Lower leg skin (tissue), 3 donors: ENCODE measurements around the gene CSH2.
"Not testable (repeated sequence)": the region's sequence is repeated elsewhere in the genome, so short reads cannot be mapped to it uniquely, and the experiment has no call there.

Experiments used
- CTCF ChIP-seq, 3 donors: fragments of 450-650 bp; IDR thresholded peaks; one replicate each; pipeline ENCODE4 v1.5.1; 2016; ENCODE audit warnings: antibody characterized with exemption in 3 of 3, mild to moderate bottlenecking in 3 of 3, moderate library complexity in 2 of 3
- POLR2A ChIP-seq, 2 donors: fragments of 450-650 bp; IDR thresholded peaks; one replicate each; pipeline ENCODE4 v1.6.1; 2016 to 2017; ENCODE audit warnings: antibody characterized with exemption in 2 of 2, mild to moderate bottlenecking in 1 of 2, moderate library complexity in 1 of 2

GRCh38 chr17:63870292-63870665, 3.2 kb downstream of the CSH2 start:
- TF ChIP-seq POLR2A, CTCF (IDR thresholded peaks at IDR 0.05): not testable (repeated sequence)
